HepG2 (cell line): Measurements from ENCODE around the gene CD37. TPM values are rescaled to one million over a fixed set of nuclear protein-coding genes. Genes with fewer than 3 reads are reported as not detected.

Source experiments
- ATAC-seq: fragments of 200-7000 bp; cut with Tn5 transposase; 3 replicates; pipeline ENCODE4 v1.9.1; 2020; ENCODE audit warnings: mild to moderate bottlenecking, moderate library complexity
- BruUV-seq: library from RNA; stranded (reverse); fragments of 400-500 nt; replicated peaks from 2 replicates; lab custom pipeline; 2021; lab: Mats Ljungman, UMichigan
- CTCF ChIA-PET: fragments of 300-600 bp; formaldehyde crosslinking; extraction: SDS; loops from one replicate; lab custom pipeline; 2021; ENCODE audit warnings: low total read pairs, inconsistent platforms, low intra/inter-chr PET ratio; lab: Yijun Ruan, JAX
- POLR2A ChIA-PET: fragments of 350-600 bp; sonication (Branson Sonifier 250); formaldehyde crosslinking; loops from one replicate; lab custom pipeline; 2020; ENCODE audit warnings: antibody characterized with exemption, inconsistent platforms; lab: Yijun Ruan, JAX
- DNase-seq: peaks from one replicate; pipeline ENCODE4 v3.0.0-alpha.2; 2015; ENCODE audit warnings: low spot score
- FAIRE-seq: peaks from 3 replicates; lab custom pipeline; 2011; peaks lifted over from hg19 to GRCh38; lab: Jason Lieb, UNC
- H2AFZ ChIP-seq: one replicate; pipeline ENCODE4 v1.6.1; 2011; ENCODE audit warnings: low read length, inconsistent platforms
- H3K27ac ChIP-seq: fragments of 300-600 bp; 3 replicates; pipeline ENCODE4 v1.8.0; 2011; ENCODE audit warnings: mixed run types, mild to moderate bottlenecking, mixed read lengths, low read length, inconsistent platforms; ENCODE audit not compliant: insufficient read depth; ENCODE audit errors: extremely low read length
- H3K27me3 ChIP-seq, 2 experiments: fragments of 200-600 bp in 1 of 2; 2 replicates in 1 of 2; 3 replicates in 1 of 2; pipeline versions ENCODE4 v1.6.0 to v1.8.0; 2011; ENCODE audit warnings: low read length in 2 of 2, mild to moderate bottlenecking in 2 of 2, moderate library complexity in 2 of 2, inconsistent platforms in 1 of 2; ENCODE audit not compliant: insufficient read depth in 2 of 2, control insufficient read depth in 1 of 2
- H3K36me3 ChIP-seq, 2 experiments: fragments of 200-600 bp in 1 of 2; replicated peaks in 1 of 2; 2 replicates in 1 of 2; 3 replicates in 1 of 2; pipeline versions ENCODE4 v1.5.1 to v1.8.0; 2011; ENCODE audit warnings: low read length in 2 of 2, inconsistent platforms in 1 of 2; ENCODE audit not compliant: insufficient read depth in 2 of 2, control insufficient read depth in 1 of 2
- H3K4me1 ChIP-seq: 2 replicates; pipeline ENCODE4 v1.5.1; 2012; ENCODE audit warnings: low read length, inconsistent platforms; ENCODE audit not compliant: insufficient read depth
- H3K4me2 ChIP-seq: 2 replicates; pipeline ENCODE4 v1.6.0; 2011; ENCODE audit warnings: low read depth, low read length, inconsistent platforms
- H3K4me3 ChIP-seq, 3 experiments: fragments of 200-600 bp in 1 of 3; sonication (generic), shearing (Covaris generic) in 1 of 3; replicated peaks in 1 of 3; 2 replicates each; pipeline ENCODE4 v1.5.1; 2011 to 2016; ENCODE audit warnings: low read length in 3 of 3, inconsistent platforms in 2 of 3, low read depth in 2 of 3, mild to moderate bottlenecking in 2 of 3, control low read depth in 1 of 3, mixed read lengths in 1 of 3; ENCODE audit not compliant: insufficient read depth in 1 of 3
- H3K79me2 ChIP-seq: one replicate; pipeline ENCODE4 v1.6.1; 2011; ENCODE audit warnings: low read length, inconsistent platforms; ENCODE audit not compliant: insufficient read depth
- H3K9ac ChIP-seq: 2 replicates; pipeline ENCODE4 v1.6.0; 2011; ENCODE audit warnings: mild to moderate bottlenecking, low read depth, low read length, inconsistent platforms; ENCODE audit not compliant: insufficient read depth
- H3K9me3 ChIP-seq: 2 replicates; pipeline ENCODE4 v1.5.1; 2012; ENCODE audit warnings: mild to moderate bottlenecking, low read length
- H4K20me1 ChIP-seq: 2 replicates; pipeline ENCODE4 v1.6.0; 2011; ENCODE audit warnings: inconsistent platforms, mild to moderate bottlenecking, low read length, moderate library complexity; ENCODE audit not compliant: insufficient read depth
- BRD4 ChIP-seq: sonication (generic); formaldehyde crosslinking; IDR thresholded peaks from 2 replicates; pipeline ENCODE4 v1.4.0; 2020; ENCODE audit warnings: missing genetic modification reagents
- KLF11 ChIP-seq: IDR thresholded peaks from 2 replicates; pipeline ENCODE4 v1.6.1; 2016; ENCODE audit warnings: missing compliant biosample characterization
- MTERF4 ChIP-seq: sonication (generic); formaldehyde crosslinking; IDR thresholded peaks from 2 replicates; pipeline ENCODE4 v1.8.0; 2023; ENCODE audit warnings: mild to moderate bottlenecking, missing genetic modification reagents
- SAP130 ChIP-seq: IDR thresholded peaks from 2 replicates; pipeline ENCODE4 v1.6.1; 2016; ENCODE audit warnings: low read depth
- SMC3 ChIP-seq: IDR thresholded peaks from 2 replicates; pipeline ENCODE4 v1.6.1; 2011; ENCODE audit warnings: low read length, improper control_type of control experiment
- STAG1 ChIP-seq: sonication (generic); formaldehyde crosslinking; IDR thresholded peaks from 2 replicates; pipeline ENCODE4 v1.4.0; 2020; ENCODE audit warnings: missing genetic modification reagents
- ZBTB2 ChIP-seq: sonication (generic); formaldehyde crosslinking; IDR thresholded peaks from 2 replicates; pipeline ENCODE4 v1.8.0; 2022; ENCODE audit warnings: low read depth, missing genetic modification reagents
- ZNF546 ChIP-seq: sonication (generic); formaldehyde crosslinking; conservative IDR thresholded peaks from 2 replicates; pipeline ENCODE4 v1.8.1; 2023; ENCODE audit warnings: mild to moderate bottlenecking, missing genetic modification reagents
- ZNF674 ChIP-seq: sonication (generic); formaldehyde crosslinking; IDR thresholded peaks from 2 replicates; pipeline ENCODE4 v1.5.0; 2020; ENCODE audit warnings: low read depth, mild to moderate bottlenecking, missing genetic modification reagents
- ZNF703 ChIP-seq: sonication (generic); formaldehyde crosslinking; IDR thresholded peaks from 2 replicates; pipeline ENCODE4 v1.5.1; 2020; ENCODE audit warnings: missing genetic modification reagents, mild to moderate bottlenecking, moderate library complexity, borderline replicate concordance
- WGBS: methylation state at CpG from one replicate; pipeline ENCODE4 v1.1.6; 2017; ENCODE audit warnings: low lambda C conversion rate; 5-methylcytosine and 5-hydroxymethylcytosine counted together
- in situ Hi-C: cut with HindIII; loops from 2 replicates; pipeline ENCODE4 v1.10.0; 2017; ENCODE audit warnings: low pct_unique_long_range_greater_than_20kb; ENCODE audit not compliant: extremely low pct_ligation_motif_present
- intact Hi-C: fragments of 100-400 bp; cut with micrococcal nuclease; formaldehyde crosslinking; loops from one replicate; pipeline ENCODE4 v1.10.0; 2022; ENCODE audit not compliant: unreplicated experiment
- polyA plus RNA-seq, 8 experiments: library from polyadenylated mRNA; depleted of rRNA in 3 of 8; stranded (reverse) in 7 of 8; unstranded in 1 of 8; fragments of >200 nt; fragmentation: Illumina TruSeq in 4 of 8; extraction: Trizol in 4 of 8; gene quantifications; 2 replicates each; pipeline versions ENCODE4 v1.2.1 to v1.2.3, GENCODE V29; 2011 to 2016; ENCODE audit warnings: low read depth in 4 of 8, missing spikeins in 1 of 8, mixed read lengths in 1 of 8; ENCODE audit not compliant: insufficient read depth in 1 of 8
- total RNA-seq, 5 experiments: library from RNA; depleted of rRNA; stranded (reverse); fragments of >200 nt; fragmentation: Illumina TruSeq; extraction: Trizol; gene quantifications; 2 replicates each; pipeline ENCODE4 v1.2.3, GENCODE V29; 2016; ENCODE audit warnings: low read depth in 1 of 5
- TF ChIP-seq, protein P1 (sequence below): sonication (generic); formaldehyde crosslinking; IDR thresholded peaks from 2 replicates; pipeline ENCODE4 v1.5.0; 2020; ENCODE audit warnings: mild to moderate bottlenecking, missing genetic modification reagents, moderate library complexity

CD37 gene
- total and polyA plus RNA-seq, 2 of the 13 experiments (the other 11 are each of a cell fraction or from before 2014, with no cell fraction given): not detected

GRCh38 chr19:49326165-49326704 is 9.0 kb upstream of the CD37 start:
- TF ChIP-seq ZNF674 (CRISPR knock-in tag) (no peak), KLF11 (CRISPR knock-in tag) (no peak), ZNF703 (CRISPR knock-in tag) (no peak), MTERF4 (CRISPR knock-in tag) (no peak), SAP130 (CRISPR knock-in tag) (no peak), ZNF546 (CRISPR knock-in tag) (no peak)
- FAIRE-seq (no peak), ATAC-seq (no peak), DNase-seq (no peak)
- intact Hi-C loops (no loop called here), in situ Hi-C loops (no loop called here)
- no peak overlapping the region for H3K27ac ChIP-seq
- no peak overlapping the region for H3K4me3 ChIP-seq
- H2AFZ ChIP-seq: no peak overlapping the region
- no peaks in the 10 kb centered on the region for H3K36me3 ChIP-seq
- ChIA-PET CTCF (no interaction called here), POLR2A (no interaction called here)
- H3K4me2 ChIP-seq: no peak overlapping the region
- no TSS peak for BruUV-seq
- peaks cover 14% of the 10 kb centered on the region for H3K4me1 ChIP-seq
- H3K27me3 ChIP-seq: peaks cover 0 to 3% of the 10 kb centered on the region in 2 experiments; a peak in 1 of 5 replicates
- 68% methylated on average over 3 of the region's 3 CpGs for WGBS
- no peaks in the 10 kb centered on the region for H3K79me2 ChIP-seq
- no peaks in the 10 kb centered on the region for H4K20me1 ChIP-seq
- no peaks in the 10 kb centered on the region for H3K9me3 ChIP-seq
- H3K9ac ChIP-seq: no peak overlapping the region

- ChIA-PET POLR2A (no interaction called here), CTCF (no interaction called here)
- H4K20me1 ChIP-seq: no peaks in the 10 kb centered on the region
- no peak overlapping the region for H2AFZ ChIP-seq
- no peak overlapping the region for H3K4me3 ChIP-seq
- BruUV-seq: no TSS peak
- DNase-seq (peak; percentile 21), ATAC-seq (0 out of 3 replicates have a peak, but pooled peaks have one; percentile 25), FAIRE-seq (no peak)
- intact Hi-C loops: no loop called here
- no peaks in the 10 kb centered on the region for H3K9me3 ChIP-seq
- no peak overlapping the region for H3K9ac ChIP-seq
- no peak overlapping the region for H3K4me2 ChIP-seq
- peaks cover 25% of the 10 kb centered on the region for H3K4me1 ChIP-seq
- 13% methylated on average over 2 of the region's 2 CpGs for WGBS
- TF ChIP-seq, protein P1, sequence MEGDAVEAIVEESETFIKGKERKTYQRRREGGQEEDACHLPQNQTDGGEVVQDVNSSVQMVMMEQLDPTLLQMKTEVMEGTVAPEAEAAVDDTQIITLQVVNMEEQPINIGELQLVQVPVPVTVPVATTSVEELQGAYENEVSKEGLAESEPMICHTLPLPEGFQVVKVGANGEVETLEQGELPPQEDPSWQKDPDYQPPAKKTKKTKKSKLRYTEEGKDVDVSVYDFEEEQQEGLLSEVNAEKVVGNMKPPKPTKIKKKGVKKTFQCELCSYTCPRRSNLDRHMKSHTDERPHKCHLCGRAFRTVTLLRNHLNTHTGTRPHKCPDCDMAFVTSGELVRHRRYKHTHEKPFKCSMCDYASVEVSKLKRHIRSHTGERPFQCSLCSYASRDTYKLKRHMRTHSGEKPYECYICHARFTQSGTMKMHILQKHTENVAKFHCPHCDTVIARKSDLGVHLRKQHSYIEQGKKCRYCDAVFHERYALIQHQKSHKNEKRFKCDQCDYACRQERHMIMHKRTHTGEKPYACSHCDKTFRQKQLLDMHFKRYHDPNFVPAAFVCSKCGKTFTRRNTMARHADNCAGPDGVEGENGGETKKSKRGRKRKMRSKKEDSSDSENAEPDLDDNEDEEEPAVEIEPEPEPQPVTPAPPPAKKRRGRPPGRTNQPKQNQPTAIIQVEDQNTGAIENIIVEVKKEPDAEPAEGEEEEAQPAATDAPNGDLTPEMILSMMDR (CRISPR knock-in tag): peak; percentile 54
- TF ChIP-seq SMC3 (peak; percentile 20; the same call in 1 of the 2 replicates), ZBTB2 (CRISPR knock-in tag) (no peak), STAG1 (peak; percentile 7; the same call in 1 of the 2 replicates), BRD4 (CRISPR knock-in tag) (no peak)
- no peaks in the 10 kb centered on the region for H3K36me3 ChIP-seq
- no peaks in the 10 kb centered on the region for H3K79me2 ChIP-seq
- no peak overlapping the region for H3K27ac ChIP-seq
- in situ Hi-C loops: no loop called here
- peaks cover 0 to 3% of the 10 kb centered on the region in 2 experiments; a peak in 1 of 5 replicates for H3K27me3 ChIP-seq
Measured at GRCh38 chr19:49327878-49328544, 7.2 kb upstream of the CD37 start.
